GM06990 (cell line): ENCODE results near the gene ZBTB48.

ENCODE experiments used
- DNase-seq: peaks from one replicate; pipeline ENCODE4 v3.0.0-alpha.2; 2011; ENCODE audit not compliant: insufficient read length; ENCODE audit errors: extremely low read depth
- H3K27me3 ChIP-seq: replicated peaks from 2 replicates; pipeline ENCODE4 v1.6.0; 2011; ENCODE audit warnings: low read length; ENCODE audit not compliant: control insufficient read depth, insufficient read depth
- H3K36me3 ChIP-seq: 2 replicates; pipeline ENCODE4 v1.5.1; 2011; ENCODE audit warnings: low read length; ENCODE audit not compliant: control insufficient read depth, insufficient read depth
- H3K4me3 ChIP-seq: replicated peaks from 2 replicates; pipeline ENCODE4 v1.5.1; 2011; ENCODE audit warnings: low read depth, mild to moderate bottlenecking, control low read depth, low read length
- TF ChIP-seq, protein P1 (sequence below): IDR thresholded peaks from 2 replicates; pipeline ENCODE4 v1.5.1; 2011; ENCODE audit warnings: low read length, control low read depth, mild to moderate bottlenecking, inconsistent platforms; ENCODE audit not compliant: insufficient read depth, poor library complexity, severe bottlenecking

The ZBTB48 gene

DNA sequence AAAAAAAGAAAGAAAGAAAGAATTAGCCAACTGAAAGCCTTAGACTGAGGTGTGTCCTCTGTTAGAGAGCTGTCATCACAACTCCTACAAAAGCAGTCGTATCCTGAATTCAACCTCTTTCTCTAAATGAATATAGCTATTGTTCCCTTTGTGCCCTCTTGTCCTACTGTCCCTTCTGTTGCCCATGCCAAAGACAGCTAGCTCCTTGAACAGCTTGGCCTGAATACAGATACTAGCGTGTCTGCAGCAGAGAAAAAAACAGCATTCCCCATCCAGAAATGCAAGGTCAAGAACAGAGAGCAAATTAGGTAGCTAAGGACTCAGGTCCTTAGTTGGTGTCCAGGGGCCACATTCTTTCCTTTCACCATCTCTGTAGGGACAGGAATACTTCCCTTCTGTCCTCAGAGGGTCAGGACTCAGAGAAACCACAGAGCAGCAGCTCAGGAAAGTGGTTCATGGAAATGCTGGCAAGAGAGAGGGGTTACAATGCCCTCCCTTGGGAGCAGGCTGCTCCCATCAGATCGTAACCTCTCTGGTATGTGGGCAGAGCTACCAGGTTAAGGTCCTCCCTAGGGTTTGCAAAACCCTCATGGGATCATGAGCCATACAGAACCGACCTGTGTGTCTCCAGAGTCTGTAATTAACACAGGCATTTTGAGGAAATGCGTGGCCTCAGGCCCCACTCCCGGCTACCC, 1.8 kb upstream of the ZBTB48 start:
- no peaks in the 10 kb centered on the region for H3K27me3 ChIP-seq
- H3K36me3 ChIP-seq, result no peaks in the 10 kb centered on the region
- H3K4me3 ChIP-seq, result no peak overlapping the region
- TF ChIP-seq, protein P1, sequence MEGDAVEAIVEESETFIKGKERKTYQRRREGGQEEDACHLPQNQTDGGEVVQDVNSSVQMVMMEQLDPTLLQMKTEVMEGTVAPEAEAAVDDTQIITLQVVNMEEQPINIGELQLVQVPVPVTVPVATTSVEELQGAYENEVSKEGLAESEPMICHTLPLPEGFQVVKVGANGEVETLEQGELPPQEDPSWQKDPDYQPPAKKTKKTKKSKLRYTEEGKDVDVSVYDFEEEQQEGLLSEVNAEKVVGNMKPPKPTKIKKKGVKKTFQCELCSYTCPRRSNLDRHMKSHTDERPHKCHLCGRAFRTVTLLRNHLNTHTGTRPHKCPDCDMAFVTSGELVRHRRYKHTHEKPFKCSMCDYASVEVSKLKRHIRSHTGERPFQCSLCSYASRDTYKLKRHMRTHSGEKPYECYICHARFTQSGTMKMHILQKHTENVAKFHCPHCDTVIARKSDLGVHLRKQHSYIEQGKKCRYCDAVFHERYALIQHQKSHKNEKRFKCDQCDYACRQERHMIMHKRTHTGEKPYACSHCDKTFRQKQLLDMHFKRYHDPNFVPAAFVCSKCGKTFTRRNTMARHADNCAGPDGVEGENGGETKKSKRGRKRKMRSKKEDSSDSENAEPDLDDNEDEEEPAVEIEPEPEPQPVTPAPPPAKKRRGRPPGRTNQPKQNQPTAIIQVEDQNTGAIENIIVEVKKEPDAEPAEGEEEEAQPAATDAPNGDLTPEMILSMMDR, result no peak
- no peak for DNase-seq

DNA sequence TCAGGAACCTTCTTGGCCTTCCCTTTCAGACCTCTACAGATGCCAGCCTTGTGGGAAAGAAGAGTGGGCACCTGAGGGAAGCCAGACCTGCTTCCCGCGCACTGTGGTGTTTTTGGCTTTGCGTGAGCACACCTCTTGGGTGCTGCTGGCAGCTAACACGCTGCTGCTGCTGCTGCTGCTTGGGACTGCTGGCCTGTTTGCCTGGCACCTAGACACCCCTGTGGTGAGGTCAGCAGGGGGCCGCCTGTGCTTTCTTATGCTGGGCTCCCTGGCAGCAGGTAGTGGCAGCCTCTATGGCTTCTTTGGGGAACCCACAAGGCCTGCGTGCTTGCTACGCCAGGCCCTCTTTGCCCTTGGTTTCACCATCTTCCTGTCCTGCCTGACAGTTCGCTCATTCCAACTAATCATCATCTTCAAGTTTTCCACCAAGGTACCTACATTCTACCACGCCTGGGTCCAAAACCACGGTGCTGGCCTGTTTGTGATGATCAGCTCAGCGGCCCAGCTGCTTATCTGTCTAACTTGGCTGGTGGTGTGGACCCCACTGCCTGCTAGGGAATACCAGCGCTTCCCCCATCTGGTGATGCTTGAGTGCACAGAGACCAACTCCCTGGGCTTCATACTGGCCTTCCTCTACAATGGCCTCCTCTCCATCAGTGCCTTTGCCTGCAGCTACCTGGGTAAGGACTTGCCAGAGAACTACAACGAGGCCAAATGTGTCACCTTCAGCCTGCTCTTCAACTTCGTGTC, 995 bp upstream of the ZBTB48 start:
- no peaks in the 10 kb centered on the region for H3K36me3 ChIP-seq
- no peaks in the 10 kb centered on the region for H3K27me3 ChIP-seq
- no peak for DNase-seq
- TF ChIP-seq, protein P1, result no peak
- no peak overlapping the region for H3K4me3 ChIP-seq

DNA sequence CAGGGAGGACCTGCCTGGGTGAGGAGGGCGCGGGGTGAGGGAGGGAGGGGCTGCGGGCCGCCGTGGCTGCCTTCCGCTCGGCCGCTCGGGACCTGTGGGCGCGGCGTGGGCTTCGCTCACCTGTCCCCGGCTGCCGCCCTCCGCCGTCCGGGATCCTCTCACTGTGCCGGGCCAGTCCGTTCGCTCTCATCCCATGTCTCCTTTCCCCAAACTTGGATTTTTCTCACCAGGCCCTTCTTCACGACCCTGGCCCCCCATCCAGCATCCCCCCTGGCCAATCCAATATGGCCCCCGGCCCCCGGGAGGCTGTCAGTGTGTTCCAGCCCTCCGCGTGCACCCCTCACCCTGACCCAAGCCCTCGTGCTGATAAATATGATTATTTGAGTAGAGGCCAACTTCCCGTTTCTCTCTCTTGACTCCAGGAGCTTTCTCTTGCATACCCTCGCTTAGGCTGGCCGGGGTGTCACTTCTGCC, 362 bp downstream of the ZBTB48 start:
- Histone ChIP-seq H3K4me3 (peak overlapping the region; percentile 79), H3K36me3 (no peaks in the 10 kb centered on the region), H3K27me3 (no peaks in the 10 kb centered on the region)
- TF ChIP-seq, protein P1, result no peak
- no peak for DNase-seq

DNA sequence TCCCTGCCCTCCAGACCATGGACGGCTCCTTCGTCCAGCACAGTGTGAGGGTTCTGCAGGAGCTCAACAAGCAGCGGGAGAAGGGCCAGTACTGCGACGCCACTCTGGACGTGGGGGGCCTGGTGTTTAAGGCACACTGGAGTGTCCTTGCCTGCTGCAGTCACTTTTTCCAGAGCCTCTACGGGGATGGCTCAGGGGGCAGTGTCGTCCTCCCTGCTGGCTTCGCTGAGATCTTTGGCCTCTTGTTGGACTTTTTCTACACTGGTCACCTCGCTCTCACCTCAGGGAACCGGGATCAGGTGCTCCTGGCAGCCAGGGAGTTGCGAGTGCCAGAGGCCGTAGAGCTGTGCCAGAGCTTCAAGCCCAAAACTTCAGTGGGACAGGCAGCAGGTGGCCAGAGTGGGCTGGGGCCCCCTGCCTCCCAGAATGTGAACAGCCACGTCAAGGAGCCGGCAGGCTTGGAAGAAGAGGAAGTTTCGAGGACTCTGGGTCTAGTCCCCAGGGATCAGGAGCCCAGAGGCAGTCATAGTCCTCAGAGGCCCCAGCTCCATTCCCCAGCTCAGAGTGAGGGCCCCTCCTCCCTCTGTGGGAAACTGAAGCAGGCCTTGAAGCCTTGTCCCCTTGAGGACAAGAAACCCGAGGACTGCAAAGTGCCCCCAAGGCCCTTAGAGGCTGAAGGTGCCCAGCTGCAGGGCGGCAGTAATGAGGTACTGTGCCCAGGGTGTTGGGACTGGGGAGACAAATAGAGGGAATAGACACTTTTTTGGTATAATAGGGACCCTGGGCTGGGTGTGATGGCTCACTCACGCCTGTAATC, 1.0 kb downstream of the ZBTB48 start:
- Histone ChIP-seq H3K4me3 (peak overlapping the region; percentile 79), H3K27me3 (no peaks in the 10 kb centered on the region), H3K36me3 (peaks cover 1% of the 10 kb centered on the region; the same call in 1 of the 2 replicates)
- no peak for DNase-seq
- TF ChIP-seq, protein P1, result no peak

DNA sequence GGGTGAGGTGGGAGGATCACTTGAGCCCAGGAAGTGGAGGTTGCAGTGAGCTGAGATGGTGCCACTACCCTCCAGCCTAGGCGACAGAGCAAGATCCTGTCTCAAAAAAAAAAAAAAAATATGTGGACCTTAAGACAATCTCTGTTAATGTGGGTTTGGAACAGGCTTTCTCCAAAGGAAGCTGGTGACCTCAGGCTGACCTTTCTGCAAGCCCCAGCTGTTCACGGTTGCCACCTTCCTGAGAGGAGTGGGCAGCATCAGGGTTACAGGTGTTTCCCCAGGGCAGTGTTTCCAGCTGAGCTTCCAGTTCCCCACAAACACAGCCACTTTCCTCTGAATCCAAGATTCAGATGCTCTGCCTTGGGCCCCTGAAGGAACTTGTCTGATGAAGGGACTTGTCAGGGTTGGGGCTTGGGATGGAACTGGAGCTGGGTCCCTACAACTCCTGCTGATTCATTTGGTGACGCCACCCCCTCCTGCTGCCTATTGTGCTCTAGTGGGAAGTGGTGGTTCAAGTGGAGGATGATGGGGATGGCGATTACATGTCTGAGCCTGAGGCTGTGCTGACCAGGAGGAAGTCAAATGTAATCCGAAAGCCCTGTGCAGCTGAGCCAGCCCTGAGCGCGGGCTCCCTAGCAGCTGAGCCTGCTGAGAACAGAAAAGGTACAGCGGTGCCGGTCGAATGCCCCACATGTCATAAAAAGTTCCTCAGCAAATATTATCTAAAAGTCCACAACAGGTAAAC, 1.9 kb downstream of the ZBTB48 start:
- DNase-seq, result no peak
- peaks cover 1% of the 10 kb centered on the region; the same call in 1 of the 2 replicates for H3K36me3 ChIP-seq
- H3K27me3 ChIP-seq, result no peaks in the 10 kb centered on the region
- TF ChIP-seq, protein P1, result no peak
- H3K4me3 ChIP-seq, result no peak overlapping the region
